Neural crest cell (in vitro differentiated cells): ENCODE results near the gene TST. TPM values are rescaled to one million over a fixed set of nuclear protein-coding genes. Genes with fewer than 3 reads are reported as not detected.

Experiments used
- DNase-seq: peaks from one replicate; pipeline ENCODE4 v3.0.0; 2021; ENCODE audit warnings: low read depth, mixed read lengths, low spot score
- H3K27ac Mint-ChIP-seq: one replicate; pipeline ENCODE4 v1.8.0; 2021; ENCODE audit warnings: mild to moderate bottlenecking, mixed read lengths; ENCODE audit not compliant: unreplicated experiment
- H3K27me3 Mint-ChIP-seq: 2 replicates; pipeline ENCODE4 v1.8.0; 2021; ENCODE audit warnings: low read depth, mild to moderate bottlenecking, mixed read lengths
- H3K36me3 Mint-ChIP-seq: 2 replicates; pipeline ENCODE4 v1.8.0; 2021; ENCODE audit warnings: low read depth, mild to moderate bottlenecking, mixed read lengths
- H3K4me1 Mint-ChIP-seq: 2 replicates; pipeline ENCODE4 v1.8.0; 2021; ENCODE audit warnings: mixed read lengths
- H3K4me3 Mint-ChIP-seq: one replicate; pipeline ENCODE4 v1.8.0; 2021; ENCODE audit warnings: mild to moderate bottlenecking, mixed read lengths
- H3K9me3 Mint-ChIP-seq: 2 replicates; pipeline ENCODE4 v1.8.0; 2021; ENCODE audit warnings: mixed read lengths
- total RNA-seq: library from RNA; stranded (reverse); gene quantifications from 2 replicates; pipeline ENCODE4 v1.2.1, GENCODE V29; 2021
- TF ChIP-seq, protein P1 (sequence below): fragments of 200-600 bp; sonication (generic); conservative IDR thresholded peaks from 2 replicates; pipeline ENCODE4 v1.5.0; 2021; ENCODE audit warnings: antibody characterized with exemption, mild to moderate bottlenecking

The TST gene
- total RNA-seq, 1 donor from 2014 or later, result 31.0 TPM

DNA sequence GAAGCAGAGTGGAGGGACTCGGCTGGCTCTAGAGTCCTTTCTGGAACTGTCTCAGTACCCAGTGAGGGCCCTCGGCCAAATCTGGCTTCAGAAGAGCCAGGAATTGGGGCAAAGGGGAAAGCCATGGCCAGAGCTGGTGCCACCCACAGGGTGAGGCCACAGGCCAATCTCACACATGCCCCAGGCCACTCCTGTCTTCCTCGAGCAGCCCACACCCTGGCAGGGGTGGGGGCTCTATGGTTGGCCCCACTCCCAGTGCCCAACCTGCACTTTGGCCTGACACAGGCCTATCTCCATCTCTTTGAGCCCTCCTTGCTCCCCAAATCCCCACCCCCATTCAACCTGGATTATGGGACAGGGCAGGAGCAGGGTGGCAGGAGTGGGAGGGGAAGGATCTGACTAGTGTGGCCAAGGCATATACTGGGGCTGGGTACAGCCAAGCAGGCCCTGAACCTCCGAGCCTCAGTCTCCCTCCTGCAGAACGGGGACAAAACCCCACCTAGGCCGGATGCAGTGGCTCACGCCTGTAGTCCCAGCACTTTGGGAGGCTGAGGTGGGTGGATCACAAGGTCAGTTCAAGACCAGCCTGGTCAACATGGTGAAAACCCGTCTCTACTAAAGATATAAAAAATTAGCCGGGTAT lies 6.9 kb downstream of the TST start:
- no peaks in the 10 kb centered on the region for H3K36me3 Mint-ChIP-seq
- no peaks in the 10 kb centered on the region for H3K27me3 Mint-ChIP-seq
- TF ChIP-seq, protein P1, sequence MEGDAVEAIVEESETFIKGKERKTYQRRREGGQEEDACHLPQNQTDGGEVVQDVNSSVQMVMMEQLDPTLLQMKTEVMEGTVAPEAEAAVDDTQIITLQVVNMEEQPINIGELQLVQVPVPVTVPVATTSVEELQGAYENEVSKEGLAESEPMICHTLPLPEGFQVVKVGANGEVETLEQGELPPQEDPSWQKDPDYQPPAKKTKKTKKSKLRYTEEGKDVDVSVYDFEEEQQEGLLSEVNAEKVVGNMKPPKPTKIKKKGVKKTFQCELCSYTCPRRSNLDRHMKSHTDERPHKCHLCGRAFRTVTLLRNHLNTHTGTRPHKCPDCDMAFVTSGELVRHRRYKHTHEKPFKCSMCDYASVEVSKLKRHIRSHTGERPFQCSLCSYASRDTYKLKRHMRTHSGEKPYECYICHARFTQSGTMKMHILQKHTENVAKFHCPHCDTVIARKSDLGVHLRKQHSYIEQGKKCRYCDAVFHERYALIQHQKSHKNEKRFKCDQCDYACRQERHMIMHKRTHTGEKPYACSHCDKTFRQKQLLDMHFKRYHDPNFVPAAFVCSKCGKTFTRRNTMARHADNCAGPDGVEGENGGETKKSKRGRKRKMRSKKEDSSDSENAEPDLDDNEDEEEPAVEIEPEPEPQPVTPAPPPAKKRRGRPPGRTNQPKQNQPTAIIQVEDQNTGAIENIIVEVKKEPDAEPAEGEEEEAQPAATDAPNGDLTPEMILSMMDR, result no peak
- DNase-seq, result no peak
- H3K9me3 Mint-ChIP-seq, result no peaks in the 10 kb centered on the region
- H3K4me3 Mint-ChIP-seq, result no peak overlapping the region
- H3K4me1 Mint-ChIP-seq, result peaks cover 28% of the 10 kb centered on the region
- no peak overlapping the region for H3K27ac Mint-ChIP-seq

- Mint-ChIP-seq H3K4me1 (peaks cover 22% of the 10 kb centered on the region), H3K9me3 (no peaks in the 10 kb centered on the region), H3K27ac (peak overlapping the region; percentile 43), H3K36me3 (no peaks in the 10 kb centered on the region), H3K27me3 (no peaks in the 10 kb centered on the region), H3K4me3 (no peak overlapping the region)
- TF ChIP-seq, protein P1, result no peak
- DNase-seq, result no peak
Measured at GRCh38 chr22:37011472-37011871, 7.8 kb downstream of the TST start.

- no peaks in the 10 kb centered on the region for H3K9me3 Mint-ChIP-seq
- peaks cover 21% of the 10 kb centered on the region for H3K4me1 Mint-ChIP-seq
- TF ChIP-seq, protein P1, result no peak
- H3K4me3 Mint-ChIP-seq, result no peak overlapping the region
- H3K36me3 Mint-ChIP-seq, result no peaks in the 10 kb centered on the region
- DNase-seq, result no peak
- no peak overlapping the region for H3K27ac Mint-ChIP-seq
- no peaks in the 10 kb centered on the region for H3K27me3 Mint-ChIP-seq
Measured at GRCh38 chr22:37010976-37011375, 8.3 kb downstream of the TST start.

- DNase-seq, result no peak
Measured at GRCh38 chr22:37010174-37010573, 9.1 kb downstream of the TST start.

DNA sequence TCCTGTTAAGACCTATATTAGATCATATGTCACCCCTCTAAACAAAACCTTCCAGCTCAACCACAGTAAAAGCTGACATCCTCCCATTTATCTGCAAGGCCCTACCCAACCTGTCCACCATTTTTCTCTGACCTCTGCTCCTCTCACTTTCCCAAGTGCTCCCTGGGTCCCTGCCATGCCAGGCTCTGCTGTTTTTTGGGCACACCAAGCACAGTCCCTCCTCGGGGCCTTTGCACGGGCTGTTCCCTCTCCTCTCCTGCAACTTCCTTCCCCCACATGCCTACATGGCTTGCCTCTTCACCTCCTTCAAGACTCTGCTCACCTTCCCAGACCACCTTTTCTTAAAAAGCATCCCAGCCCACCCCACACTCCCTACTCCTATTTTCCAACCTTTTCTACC lies 9.8 kb downstream of the TST start:
- no peaks in the 10 kb centered on the region for H3K9me3 Mint-ChIP-seq
- DNase-seq, result no peak
- no peaks in the 10 kb centered on the region for H3K36me3 Mint-ChIP-seq
- H3K27ac Mint-ChIP-seq, result peak overlapping the region; percentile 31
- H3K4me1 Mint-ChIP-seq, result peaks cover 10% of the 10 kb centered on the region
- H3K27me3 Mint-ChIP-seq, result no peaks in the 10 kb centered on the region
- TF ChIP-seq, protein P1, result no peak
- H3K4me3 Mint-ChIP-seq, result no peak overlapping the region

More at GRCh38 chr22:37010174-37010573, 9.1 kb downstream of the TST start:
- Mint-ChIP-seq H3K9me3 (no peaks in the 10 kb centered on the region), H3K4me1 (peaks cover 16% of the 10 kb centered on the region), H3K27me3 (no peaks in the 10 kb centered on the region), H3K4me3 (no peak overlapping the region), H3K27ac (no peak overlapping the region), H3K36me3 (no peaks in the 10 kb centered on the region)
- TF ChIP-seq, protein P1, result no peak
